Measurements from ENCODE around the gene NUMB. TPM values are rescaled to one million over a fixed set of nuclear protein-coding genes. Genes with fewer than 3 reads are reported as not detected.

Gene NUMB
- total RNA-seq, 1 experiment from 2014 or later = 42.0 TPM

DNA sequence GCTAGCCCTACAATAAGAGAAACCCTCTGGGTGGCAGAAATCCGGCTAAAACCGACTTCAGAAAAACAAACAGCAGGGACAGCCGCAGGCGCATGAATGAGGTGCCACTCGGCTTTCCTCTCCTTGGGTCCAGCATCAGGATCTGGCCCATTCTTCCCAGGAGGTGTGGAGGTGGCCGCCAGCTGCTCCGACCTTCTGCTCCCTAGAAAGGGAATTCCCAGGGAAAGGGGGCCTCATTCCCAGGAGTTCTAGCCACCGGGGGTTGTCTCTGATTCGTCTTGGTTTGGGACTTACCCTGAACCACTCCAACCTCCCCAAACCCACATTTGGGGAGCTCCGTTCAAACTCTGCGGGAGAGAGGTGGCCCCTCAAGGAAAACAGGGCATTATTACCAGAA lies 208.0 kb downstream of the NUMB start:
- POLR2A ChIA-PET = no interaction called here
- Mint-ChIP-seq H3K36me3 (no peaks in the 10 kb centered on the region), H3K9me3 (no peaks in the 10 kb centered on the region), H3K27ac (no peak overlapping the region), H3K27me3 (ENCODE audit: low read depth) (no peaks in the 10 kb centered on the region), H3K4me1 (peaks cover 6% of the 10 kb centered on the region; the same call in 1 of the 2 replicates), H3K4me3 (no peak overlapping the region)
- DNase-seq (ENCODE audit: low spot score) = no peak
- CTCF ChIA-PET = interaction anchor here (1.0 to 1.3 kb wide), 2 partner anchors 15 to 77 kb away, joined by 3 read pairs; no protein-coding TSS in a partner anchor
- no peak for TF ChIP-seq NR2C2 (CRISPR knock-in tag; IDR thresholded peaks at IDR 0.05)
- TF ChIP-seq JUN (CRISPR knock-in tag; IDR thresholded peaks at IDR 0.05) = no peak
- TF ChIP-seq, protein P1, sequence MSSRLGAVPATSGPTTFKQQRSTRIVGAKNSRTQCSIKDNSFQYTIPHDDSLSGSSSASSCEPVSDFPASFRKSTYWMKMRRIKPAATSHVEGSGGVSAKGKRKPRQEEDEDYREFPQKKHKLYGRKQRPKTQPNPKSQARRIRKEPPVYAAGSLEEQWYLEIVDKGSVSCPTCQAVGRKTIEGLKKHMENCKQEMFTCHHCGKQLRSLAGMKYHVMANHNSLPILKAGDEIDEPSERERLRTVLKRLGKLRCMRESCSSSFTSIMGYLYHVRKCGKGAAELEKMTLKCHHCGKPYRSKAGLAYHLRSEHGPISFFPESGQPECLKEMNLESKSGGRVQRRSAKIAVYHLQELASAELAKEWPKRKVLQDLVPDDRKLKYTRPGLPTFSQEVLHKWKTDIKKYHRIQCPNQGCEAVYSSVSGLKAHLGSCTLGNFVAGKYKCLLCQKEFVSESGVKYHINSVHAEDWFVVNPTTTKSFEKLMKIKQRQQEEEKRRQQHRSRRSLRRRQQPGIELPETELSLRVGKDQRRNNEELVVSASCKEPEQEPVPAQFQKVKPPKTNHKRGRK (CRISPR knock-in tag; IDR thresholded peaks at IDR 0.05; ENCODE audit: borderline replicate concordance) = no peak
- TF ChIP-seq, protein P2, sequence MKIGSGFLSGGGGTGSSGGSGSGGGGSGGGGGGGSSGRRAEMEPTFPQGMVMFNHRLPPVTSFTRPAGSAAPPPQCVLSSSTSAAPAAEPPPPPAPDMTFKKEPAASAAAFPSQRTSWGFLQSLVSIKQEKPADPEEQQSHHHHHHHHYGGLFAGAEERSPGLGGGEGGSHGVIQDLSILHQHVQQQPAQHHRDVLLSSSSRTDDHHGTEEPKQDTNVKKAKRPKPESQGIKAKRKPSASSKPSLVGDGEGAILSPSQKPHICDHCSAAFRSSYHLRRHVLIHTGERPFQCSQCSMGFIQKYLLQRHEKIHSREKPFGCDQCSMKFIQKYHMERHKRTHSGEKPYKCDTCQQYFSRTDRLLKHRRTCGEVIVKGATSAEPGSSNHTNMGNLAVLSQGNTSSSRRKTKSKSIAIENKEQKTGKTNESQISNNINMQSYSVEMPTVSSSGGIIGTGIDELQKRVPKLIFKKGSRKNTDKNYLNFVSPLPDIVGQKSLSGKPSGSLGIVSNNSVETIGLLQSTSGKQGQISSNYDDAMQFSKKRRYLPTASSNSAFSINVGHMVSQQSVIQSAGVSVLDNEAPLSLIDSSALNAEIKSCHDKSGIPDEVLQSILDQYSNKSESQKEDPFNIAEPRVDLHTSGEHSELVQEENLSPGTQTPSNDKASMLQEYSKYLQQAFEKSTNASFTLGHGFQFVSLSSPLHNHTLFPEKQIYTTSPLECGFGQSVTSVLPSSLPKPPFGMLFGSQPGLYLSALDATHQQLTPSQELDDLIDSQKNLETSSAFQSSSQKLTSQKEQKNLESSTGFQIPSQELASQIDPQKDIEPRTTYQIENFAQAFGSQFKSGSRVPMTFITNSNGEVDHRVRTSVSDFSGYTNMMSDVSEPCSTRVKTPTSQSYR (CRISPR knock-in tag; IDR thresholded peaks at IDR 0.05) = no peak
- TF ChIP-seq CREB1 (CRISPR knock-in tag; IDR thresholded peaks at IDR 0.05) = no peak
- TF ChIP-seq AFF4 (CRISPR knock-in tag; IDR thresholded peaks at IDR 0.05; ENCODE audit: borderline replicate concordance) = no peak
- TF ChIP-seq NR3C1 (CRISPR knock-in tag; conservative IDR thresholded peaks at IDR 0.05; ENCODE audit: low read depth) = no peak
- TF ChIP-seq CREM (CRISPR knock-in tag; IDR thresholded peaks at IDR 0.05) = no peak
- TF ChIP-seq, protein P3, sequence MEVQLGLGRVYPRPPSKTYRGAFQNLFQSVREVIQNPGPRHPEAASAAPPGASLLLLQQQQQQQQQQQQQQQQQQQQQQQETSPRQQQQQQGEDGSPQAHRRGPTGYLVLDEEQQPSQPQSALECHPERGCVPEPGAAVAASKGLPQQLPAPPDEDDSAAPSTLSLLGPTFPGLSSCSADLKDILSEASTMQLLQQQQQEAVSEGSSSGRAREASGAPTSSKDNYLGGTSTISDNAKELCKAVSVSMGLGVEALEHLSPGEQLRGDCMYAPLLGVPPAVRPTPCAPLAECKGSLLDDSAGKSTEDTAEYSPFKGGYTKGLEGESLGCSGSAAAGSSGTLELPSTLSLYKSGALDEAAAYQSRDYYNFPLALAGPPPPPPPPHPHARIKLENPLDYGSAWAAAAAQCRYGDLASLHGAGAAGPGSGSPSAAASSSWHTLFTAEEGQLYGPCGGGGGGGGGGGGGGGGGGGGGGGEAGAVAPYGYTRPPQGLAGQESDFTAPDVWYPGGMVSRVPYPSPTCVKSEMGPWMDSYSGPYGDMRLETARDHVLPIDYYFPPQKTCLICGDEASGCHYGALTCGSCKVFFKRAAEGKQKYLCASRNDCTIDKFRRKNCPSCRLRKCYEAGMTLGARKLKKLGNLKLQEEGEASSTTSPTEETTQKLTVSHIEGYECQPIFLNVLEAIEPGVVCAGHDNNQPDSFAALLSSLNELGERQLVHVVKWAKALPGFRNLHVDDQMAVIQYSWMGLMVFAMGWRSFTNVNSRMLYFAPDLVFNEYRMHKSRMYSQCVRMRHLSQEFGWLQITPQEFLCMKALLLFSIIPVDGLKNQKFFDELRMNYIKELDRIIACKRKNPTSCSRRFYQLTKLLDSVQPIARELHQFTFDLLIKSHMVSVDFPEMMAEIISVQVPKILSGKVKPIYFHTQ (CRISPR knock-in tag; IDR thresholded peaks at IDR 0.05) = no peak
- ATAC-seq = no peak

GRCh38 chr14:73249564-73250316 lies 208.6 kb downstream of the NUMB start:
- DNase-seq (ENCODE audit: low spot score) (no peak), ATAC-seq (no peak)
- Mint-ChIP-seq H3K9me3 (no peaks in the 10 kb centered on the region), H3K4me3 (no peak overlapping the region), H3K27me3 (ENCODE audit: low read depth) (no peaks in the 10 kb centered on the region), H3K36me3 (no peaks in the 10 kb centered on the region), H3K27ac (no peak overlapping the region), H3K4me1 (peaks cover 6% of the 10 kb centered on the region; the same call in 1 of the 2 replicates)
- POLR2A ChIA-PET = no interaction called here
- CTCF ChIA-PET = interaction anchor here (1.0 to 1.3 kb wide), 2 partner anchors 14 to 77 kb away, joined by 3 read pairs; no protein-coding TSS in a partner anchor
- TF ChIP-seq NR1H2 (CRISPR knock-in tag; IDR thresholded peaks at IDR 0.05) (no peak), ZNF425 (CRISPR knock-in tag; conservative IDR thresholded peaks at IDR 0.05) (no peak), CBFB (CRISPR knock-in tag; IDR thresholded peaks at IDR 0.05; ENCODE audit: low read depth) (no peak), TCF7 (CRISPR knock-in tag; IDR thresholded peaks at IDR 0.05; ENCODE audit: low read depth) (no peak)
- TF ChIP-seq, protein P4, sequence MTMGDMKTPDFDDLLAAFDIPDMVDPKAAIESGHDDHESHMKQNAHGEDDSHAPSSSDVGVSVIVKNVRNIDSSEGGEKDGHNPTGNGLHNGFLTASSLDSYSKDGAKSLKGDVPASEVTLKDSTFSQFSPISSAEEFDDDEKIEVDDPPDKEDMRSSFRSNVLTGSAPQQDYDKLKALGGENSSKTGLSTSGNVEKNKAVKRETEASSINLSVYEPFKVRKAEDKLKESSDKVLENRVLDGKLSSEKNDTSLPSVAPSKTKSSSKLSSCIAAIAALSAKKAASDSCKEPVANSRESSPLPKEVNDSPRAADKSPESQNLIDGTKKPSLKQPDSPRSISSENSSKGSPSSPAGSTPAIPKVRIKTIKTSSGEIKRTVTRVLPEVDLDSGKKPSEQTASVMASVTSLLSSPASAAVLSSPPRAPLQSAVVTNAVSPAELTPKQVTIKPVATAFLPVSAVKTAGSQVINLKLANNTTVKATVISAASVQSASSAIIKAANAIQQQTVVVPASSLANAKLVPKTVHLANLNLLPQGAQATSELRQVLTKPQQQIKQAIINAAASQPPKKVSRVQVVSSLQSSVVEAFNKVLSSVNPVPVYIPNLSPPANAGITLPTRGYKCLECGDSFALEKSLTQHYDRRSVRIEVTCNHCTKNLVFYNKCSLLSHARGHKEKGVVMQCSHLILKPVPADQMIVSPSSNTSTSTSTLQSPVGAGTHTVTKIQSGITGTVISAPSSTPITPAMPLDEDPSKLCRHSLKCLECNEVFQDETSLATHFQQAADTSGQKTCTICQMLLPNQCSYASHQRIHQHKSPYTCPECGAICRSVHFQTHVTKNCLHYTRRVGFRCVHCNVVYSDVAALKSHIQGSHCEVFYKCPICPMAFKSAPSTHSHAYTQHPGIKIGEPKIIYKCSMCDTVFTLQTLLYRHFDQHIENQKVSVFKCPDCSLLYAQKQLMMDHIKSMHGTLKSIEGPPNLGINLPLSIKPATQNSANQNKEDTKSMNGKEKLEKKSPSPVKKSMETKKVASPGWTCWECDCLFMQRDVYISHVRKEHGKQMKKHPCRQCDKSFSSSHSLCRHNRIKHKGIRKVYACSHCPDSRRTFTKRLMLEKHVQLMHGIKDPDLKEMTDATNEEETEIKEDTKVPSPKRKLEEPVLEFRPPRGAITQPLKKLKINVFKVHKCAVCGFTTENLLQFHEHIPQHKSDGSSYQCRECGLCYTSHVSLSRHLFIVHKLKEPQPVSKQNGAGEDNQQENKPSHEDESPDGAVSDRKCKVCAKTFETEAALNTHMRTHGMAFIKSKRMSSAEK (CRISPR knock-in tag; IDR thresholded peaks at IDR 0.05; ENCODE audit: borderline replicate concordance) = no peak

Data from WTC11 (cell line).